Fibroblast of upper back skin (primary cell): ENCODE results near the gene MDP1.

Source experiments
- DNase-seq: peaks from one replicate; pipeline ENCODE4 v3.0.0-alpha.2; 2013

Gene MDP1

GRCh38 chr14:24179294-24179960, 36.4 kb downstream of the MDP1 start:
- no peak for DNase-seq

DNA sequence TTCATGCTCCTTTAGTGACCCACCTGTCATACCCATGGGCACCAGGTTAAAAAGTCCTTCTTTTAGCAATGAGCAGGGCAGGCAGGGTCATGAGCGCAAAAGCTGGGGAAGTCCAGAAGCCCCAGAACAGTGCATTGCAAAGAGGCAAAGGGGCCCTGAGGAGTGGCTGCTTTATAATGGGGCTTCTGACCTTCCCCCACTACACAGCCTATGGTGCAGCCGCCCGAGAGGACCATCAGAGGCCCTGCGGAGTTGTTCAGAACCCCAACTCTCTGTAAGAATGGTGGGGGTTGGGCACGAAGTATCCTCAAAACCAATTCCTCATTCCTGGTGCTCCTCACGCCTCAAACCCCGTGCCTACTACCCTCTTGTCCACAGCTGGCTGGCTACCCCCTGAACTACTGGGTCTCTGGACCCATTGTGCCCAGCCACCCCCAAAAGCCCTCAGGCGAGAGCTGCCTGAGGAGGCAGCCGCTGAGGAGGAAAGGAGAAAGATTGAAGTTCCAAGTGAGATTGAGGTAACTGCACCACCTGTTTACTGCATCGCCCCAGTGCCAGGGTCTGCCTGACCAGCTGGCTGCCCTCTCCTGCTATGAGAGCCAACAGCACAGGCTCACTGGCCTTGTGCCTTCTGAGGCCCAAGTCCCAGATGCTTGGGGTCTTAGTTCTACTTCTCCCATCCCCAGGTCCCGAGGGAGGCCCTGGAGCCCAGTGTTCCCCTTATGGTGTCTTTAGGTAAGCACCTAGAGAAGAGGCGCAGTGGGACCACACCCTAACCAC, 37.3 kb downstream of the MDP1 start:
- DNase-seq: no peak

DNA sequence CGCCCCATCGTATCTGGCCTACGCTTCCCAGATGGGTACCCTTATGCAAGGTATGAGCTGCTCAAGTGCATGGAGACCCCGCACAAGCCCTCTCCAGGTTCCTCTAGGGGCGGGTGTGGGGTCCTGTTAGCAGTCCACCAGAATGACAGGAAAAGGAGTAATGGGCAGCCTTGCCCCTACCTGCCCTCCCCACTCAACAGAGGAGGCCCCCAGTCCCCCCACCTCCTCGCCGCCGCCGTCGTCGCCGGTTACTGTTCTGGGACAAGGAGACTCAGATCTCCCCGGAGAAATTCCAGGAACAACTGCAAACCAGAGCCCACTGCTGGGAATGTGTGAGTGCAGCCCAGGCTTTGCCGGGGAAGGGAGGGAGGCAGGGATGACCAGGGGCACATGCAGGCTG, 38.0 kb downstream of the MDP1 start:
- no peak for DNase-seq

DNA sequence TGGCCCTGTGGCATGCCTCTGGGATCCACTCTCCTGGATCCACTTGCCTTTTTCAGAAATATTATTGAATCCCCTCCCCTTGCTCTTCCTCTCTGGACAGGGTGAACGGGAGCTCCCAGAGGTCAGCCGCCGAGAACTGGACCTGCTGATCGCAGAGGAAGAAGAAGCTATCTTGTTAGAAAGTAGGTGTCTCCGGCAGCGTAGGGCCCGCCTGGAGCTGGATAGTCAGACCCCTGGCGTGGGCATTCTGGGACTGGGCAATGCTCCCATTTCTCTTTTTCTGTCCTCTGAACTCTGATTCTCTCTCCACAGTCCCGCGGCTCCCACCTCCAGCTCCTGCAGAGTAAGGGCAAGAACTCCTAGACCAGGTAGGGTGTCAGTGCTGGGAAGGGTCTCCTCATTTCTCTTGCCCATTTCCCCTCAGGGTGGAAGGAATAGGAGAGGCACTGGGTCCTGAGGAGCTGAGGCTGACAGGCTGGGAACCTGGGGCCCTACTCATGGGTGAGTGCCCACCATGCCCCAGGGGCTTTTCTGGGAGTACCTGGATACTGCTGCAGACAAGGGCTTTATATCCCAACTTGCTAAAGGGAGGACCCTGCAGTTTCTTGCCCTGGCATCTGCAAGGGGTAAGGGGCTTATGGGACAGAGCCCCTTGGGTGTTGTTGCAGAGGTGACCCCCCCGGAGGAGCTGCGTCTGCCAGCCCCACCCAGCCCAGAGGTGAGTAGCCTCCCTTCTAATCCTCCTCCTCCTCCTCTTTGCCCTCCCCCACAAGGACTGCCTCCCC, 38.6 kb downstream of the MDP1 start:
- no peak for DNase-seq

- no peak for DNase-seq
Measured at GRCh38 chr14:24176599-24176998, 39.3 kb downstream of the MDP1 start.

- no peak for DNase-seq
Measured at GRCh38 chr14:24172871-24173281, 43.0 kb downstream of the MDP1 start.

GRCh38 chr14:24172261-24172860, 43.5 kb downstream of the MDP1 start:
- DNase-seq: no peak

GRCh38 chr14:24171422-24172260, 44.2 kb downstream of the MDP1 start, which contains the start of gene REC8:
Gene REC8 (plus strand): TSS chr14:24172080. CDS start chr14:24172553, 473 bp downstream.
- DNase-seq: peak; percentile 78

DNA sequence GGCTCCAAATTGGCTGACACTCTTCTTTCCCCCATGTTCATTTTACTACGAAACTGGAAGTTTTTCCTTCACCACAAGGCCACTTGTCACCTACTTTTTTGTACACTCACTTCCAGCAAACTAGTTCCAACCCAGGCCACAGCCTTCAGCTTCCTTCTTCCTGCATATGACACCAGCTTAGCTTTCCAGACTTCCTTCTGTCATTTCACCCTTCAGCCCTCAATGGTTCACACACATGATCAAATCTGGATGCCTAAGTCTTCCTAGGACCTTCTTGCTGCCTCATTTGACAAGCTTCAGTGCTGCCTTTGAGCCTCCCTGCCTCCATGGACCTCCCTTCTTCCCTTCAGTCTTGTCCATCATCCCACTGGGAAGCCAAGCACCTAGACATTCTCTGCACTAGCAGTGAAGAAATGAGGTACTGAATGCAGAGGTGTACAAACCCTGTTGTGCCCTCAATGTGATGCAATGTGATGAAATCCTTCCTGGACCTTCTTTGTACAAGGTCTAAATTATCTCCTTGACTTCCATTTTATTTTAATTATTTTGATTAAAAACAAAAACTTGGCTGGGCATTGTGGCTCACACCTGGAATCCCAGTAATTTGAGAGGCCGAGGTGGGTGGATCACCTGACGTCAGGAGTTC, 48.3 kb downstream of the MDP1 start:
- DNase-seq: no peak

- no peak for DNase-seq
Measured at GRCh38 chr14:24165785-24166184, 50.1 kb downstream of the MDP1 start.

DNA sequence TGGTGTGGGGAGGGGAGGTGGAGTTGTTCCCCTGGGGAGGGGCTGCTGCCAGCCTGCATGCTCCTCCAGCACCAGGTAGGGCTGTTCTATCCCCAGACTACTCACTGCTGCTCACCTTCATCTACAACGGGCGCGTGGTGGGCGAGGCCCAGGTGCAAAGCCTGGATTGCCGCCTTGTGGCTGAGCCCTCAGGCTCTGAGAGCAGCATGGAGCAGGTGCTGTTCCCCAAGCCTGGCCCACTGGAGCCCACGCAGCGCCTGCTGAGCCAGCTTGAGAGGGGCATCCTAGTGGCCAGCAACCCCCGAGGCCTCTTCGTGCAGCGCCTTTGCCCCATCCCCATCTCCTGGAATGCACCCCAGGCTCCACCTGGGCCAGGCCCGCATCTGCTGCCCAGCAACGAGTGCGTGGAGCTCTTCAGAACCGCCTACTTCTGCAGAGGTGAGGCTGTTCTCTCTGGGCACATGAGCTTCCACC, 51.3 kb downstream of the MDP1 start:
- no peak for DNase-seq
